ENCODE data around the gene SRPK2.

The SRPK2 gene

GRCh38 chr7:105067691-105068090 lies 321.0 kb downstream of the SRPK2 start:
- DNase-seq, result no peak
